H7 (cell line): ENCODE measurements around the gene CRYZL1. TPM values are rescaled to one million over a fixed set of nuclear protein-coding genes. Genes with fewer than 3 reads are reported as not detected.

Source experiments
- DNase-seq: peaks from one replicate; pipeline ENCODE4 v3.0.0; 2012
- H3K27me3 ChIP-seq: 2 replicates; pipeline ENCODE4 v1.6.0; 2011; ENCODE audit warnings: mild to moderate bottlenecking, low read length; ENCODE audit not compliant: control insufficient read depth, insufficient read depth
- H3K36me3 ChIP-seq: replicated peaks from 2 replicates; pipeline ENCODE4 v1.5.1; 2011; ENCODE audit warnings: low read length; ENCODE audit not compliant: control insufficient read depth, insufficient read depth
- H3K4me3 ChIP-seq: 2 replicates; pipeline ENCODE4 v1.5.1; 2011; ENCODE audit warnings: low read depth, mild to moderate bottlenecking, control low read depth, low read length, moderate library complexity; ENCODE audit not compliant: insufficient read depth
- total RNA-seq: library from RNA; depleted of rRNA; stranded (reverse); fragments of >200 nt; shearing (Covaris generic); gene quantifications from 2 replicates; pipeline ENCODE4 v1.2.3, GENCODE V29; 2014; rRNA removed

Gene CRYZL1
- total RNA-seq, 1 experiment from 2014 or later = 8.3 TPM

DNA sequence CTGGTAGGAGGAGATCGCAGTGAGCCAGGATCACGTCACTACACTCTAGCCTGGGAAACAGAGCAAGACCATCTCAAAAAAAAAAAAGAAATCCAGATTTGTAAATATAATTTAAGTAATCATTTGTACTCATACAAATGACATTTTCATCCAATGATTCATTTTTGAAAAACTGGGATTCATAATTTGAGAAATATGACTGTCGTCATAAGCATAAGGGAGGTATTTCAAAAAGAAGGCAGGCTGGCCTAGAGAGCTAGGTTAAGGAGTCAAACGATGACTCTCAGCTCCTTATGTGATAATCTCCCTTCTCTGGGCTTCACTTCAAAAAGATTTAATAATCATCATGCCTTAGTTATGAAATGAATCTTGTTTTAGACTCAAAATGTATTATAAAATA lies 101.9 kb downstream of the CRYZL1 start:
- Histone ChIP-seq H3K36me3 (peaks cover 22% of the 10 kb centered on the region), H3K4me3 (no peak overlapping the region), H3K27me3 (no peaks in the 10 kb centered on the region)
- no peak for DNase-seq

Other genes starting within 250 kb of the CRYZL1 start
- 37.8 and 46.1 TPM in 2 replicates for gene IFNGR2, start 238.3 kb downstream of the CRYZL1 start, total RNA-seq
- 8.5 and 13.0 TPM in 2 replicates for gene TMEM50B, start 161.8 kb downstream of the CRYZL1 start, total RNA-seq
- 1.0 and 1.4 TPM in 2 replicates for gene DNAJC28, start 150.0 kb downstream of the CRYZL1 start, total RNA-seq
- 144 and 153 TPM in 2 replicates for gene GART, start 99.6 kb downstream of the CRYZL1 start, total RNA-seq
- 73.8 and 89.9 TPM in 2 replicates for gene SON, start 98.7 kb downstream of the CRYZL1 start, total RNA-seq
- 37.6 and 38.6 TPM in 2 replicates for gene DONSON, start 53.1 kb downstream of the CRYZL1 start, total RNA-seq
- 44.3 and 88.6 TPM in 2 replicates for gene ITSN1, start 760 bp upstream of the CRYZL1 start, total RNA-seq